Stimulated activated naive CD4-positive, alpha-beta T cell treated with Interleukin-2 at 50 U/mL for 16 hours (primary cell): ENCODE data around the gene CRIP3.
"Not testable (repeated sequence)": the region's sequence is repeated elsewhere in the genome, so short reads cannot be mapped to it uniquely, and the experiment has no call there.

ENCODE experiments used
- DNase-seq: peaks from one replicate; lab custom pipeline; 2025; lab: John Stamatoyannopoulos, UW

CRIP3 gene

GRCh38 chr6:43306086-43306485 is 2.5 kb downstream of the CRIP3 start:
- no peak for DNase-seq

- no peak for DNase-seq
Observed at GRCh38 chr6:43304882-43305281, 3.7 kb downstream of the CRIP3 start.

DNA sequence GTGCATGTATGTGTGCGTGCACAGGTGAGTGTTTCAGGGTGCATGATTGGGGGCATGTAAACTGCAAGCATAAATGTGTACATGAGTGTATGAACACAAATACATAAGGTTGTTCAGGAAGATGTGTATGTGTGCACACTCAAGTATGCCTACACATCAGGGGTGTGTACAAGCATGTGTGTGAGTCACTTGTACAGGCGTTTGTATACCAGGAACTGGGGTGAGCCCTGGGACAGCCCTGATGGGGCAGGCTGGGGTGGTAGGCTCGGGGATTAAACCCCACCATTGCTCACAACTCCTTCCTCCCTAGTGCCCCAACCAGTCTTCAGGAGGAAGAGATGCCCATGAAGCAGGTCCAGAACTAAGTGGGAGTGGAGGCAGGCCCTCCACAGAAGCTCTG is 4.3 kb downstream of the CRIP3 start:
- no peak for DNase-seq

DNA sequence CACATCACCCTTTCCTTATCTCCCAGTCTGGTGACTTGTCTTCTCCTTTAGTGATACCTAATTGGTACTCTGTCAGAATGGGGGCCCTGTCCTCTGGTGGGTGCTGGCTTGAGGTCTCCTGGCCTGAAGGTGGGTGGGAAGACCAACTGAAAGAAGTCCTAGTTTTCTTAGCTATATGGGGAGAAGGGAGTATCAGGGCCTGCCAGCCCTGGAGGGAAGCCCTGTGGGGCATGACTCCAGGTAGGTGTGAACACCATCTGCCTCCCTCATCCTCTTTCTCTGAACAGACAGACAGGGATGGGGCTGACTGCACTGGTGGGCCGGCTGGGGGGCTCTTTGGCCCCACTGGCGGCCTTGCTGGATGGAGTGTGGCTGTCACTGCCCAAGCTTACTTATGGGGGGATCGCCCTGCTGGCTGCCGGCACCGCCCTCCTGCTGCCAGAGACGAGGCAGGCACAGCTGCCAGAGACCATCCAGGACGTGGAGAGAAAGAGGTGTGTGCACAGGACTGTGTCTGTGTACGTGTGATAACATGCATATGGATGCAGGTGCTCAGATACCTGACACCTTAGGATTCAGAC is 4.8 kb downstream of the CRIP3 start:
- no peak for DNase-seq

GRCh38 chr6:43303006-43303405 is 5.6 kb downstream of the CRIP3 start:
- not testable (repeated sequence) for DNase-seq

DNA sequence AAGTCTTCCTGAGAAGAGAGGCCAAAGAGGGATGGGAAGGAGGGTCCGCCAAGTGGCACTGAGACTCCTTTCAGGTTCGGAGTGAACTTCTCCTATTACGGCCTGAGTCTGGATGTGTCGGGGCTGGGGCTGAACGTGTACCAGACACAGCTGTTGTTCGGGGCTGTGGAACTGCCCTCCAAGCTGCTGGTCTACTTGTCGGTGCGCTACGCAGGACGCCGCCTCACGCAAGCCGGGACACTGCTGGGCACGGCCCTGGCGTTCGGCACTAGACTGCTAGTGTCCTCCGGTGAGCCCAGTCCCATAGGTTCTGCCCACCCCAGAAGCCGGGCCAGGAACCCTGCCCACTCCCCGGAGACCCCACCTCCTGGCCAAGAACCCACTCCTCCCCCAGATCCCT is 6.5 kb downstream of the CRIP3 start:
- no peak for DNase-seq

DNA sequence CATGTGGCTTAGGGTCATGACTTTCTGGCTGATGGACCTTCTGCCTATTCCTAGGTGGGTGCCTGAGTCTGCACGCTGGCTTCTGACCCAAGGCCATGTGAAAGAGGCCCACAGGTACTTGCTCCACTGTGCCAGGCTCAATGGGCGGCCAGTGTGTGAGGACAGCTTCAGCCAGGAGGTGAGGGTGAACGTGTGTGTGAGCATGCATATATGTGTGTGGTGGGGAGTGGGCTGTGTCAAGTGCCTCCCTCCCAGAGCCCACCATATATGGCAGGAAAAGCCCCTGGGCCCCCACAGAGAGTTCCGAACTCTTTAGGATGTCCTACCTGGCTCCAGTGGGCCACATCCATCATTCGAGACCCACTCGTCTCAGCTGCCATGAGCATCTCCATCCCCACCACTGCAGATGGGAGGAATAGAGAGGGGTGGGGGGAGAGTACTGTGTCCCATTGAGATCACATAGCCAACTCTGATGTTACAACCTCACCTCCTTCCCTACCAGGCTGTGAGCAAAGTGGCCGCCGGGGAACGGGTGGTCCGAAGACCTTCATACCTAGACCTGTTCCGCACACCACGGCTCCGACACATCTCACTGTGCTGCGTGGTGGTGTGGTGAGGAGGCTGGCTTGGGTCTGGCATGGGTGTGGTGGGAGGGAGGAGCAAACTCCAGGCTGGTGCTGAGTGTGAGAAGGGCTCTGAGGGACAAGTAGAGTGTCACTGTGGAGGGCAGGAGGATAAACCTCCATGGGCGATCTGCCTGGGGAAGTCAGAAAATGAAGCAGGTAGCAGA is 7.3 kb downstream of the CRIP3 start:
- DNase-seq = no peak

- no peak for DNase-seq
Observed at GRCh38 chr6:43299338-43300293, 9.0 kb downstream of the CRIP3 start.

GRCh38 chr6:43298565-43299337 is 9.9 kb downstream of the CRIP3 start:
- no peak for DNase-seq

GRCh38 chr6:43297644-43298564 is 10.7 kb downstream of the CRIP3 start, which contains the start of gene SLC22A7:
TSS of gene SLC22A7 (plus strand) at chr6:43298260. CDS start at chr6:43298359, 99 bp downstream.
- no peak for DNase-seq

DNA sequence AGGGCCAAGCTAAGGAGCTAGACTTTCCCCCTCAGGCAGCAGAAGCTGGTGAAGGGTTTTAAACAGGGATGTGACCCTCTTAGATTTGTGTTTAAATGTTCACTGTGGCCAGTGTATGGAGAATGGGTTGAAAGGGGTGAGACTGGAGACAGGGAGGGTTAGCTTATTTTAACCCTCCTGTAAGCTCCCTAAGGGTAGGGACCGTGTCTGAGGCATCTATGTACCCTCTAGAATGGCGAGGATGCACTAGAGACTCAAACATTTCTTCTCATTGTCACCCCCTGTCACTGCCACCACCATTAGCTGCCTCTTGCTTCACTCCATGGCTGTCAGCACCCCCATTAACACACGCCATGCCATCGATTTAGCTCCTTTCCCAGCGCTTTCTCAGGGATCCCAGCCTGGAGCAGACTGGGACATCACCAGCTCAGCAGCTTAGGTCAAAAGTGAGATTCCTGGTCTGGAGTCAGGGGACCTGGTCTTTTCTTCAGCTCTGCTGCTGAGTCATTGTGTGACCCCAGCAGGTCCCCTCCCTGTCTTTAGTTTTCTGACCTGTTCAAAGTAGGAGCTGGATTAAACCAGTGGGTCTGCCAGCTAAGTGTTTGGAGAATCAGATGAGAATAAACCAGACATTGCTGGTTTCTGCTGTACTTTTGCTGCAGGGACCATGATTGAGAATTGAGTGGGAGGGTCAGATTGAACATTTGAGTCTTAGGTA is 11.7 kb downstream of the CRIP3 start:
- DNase-seq = no peak

- no peak for DNase-seq
Observed at GRCh38 chr6:43295456-43295855, 13.2 kb downstream of the CRIP3 start.

GRCh38 chr6:43294536-43294935 is 14.1 kb downstream of the CRIP3 start:
- no peak for DNase-seq

DNA sequence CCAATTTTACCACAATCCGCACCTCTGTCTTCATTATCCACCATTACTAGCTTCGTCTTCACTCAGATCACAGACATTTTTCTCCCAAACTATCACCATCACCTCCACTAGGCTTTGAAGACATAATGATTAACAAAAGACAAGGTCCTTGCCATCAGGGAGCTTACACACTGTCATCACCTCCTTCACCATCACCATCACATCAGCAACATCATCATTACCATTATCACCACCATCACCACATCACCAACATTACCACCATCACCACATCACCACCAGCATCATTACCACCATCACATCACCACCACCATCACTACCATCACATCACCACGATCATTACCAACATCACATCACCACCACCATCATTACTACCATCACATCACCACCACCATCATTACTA is 14.9 kb downstream of the CRIP3 start:
- DNase-seq = no peak

GRCh38 chr6:43292763-43293318 is 15.8 kb downstream of the CRIP3 start:
- DNase-seq = no peak

DNA sequence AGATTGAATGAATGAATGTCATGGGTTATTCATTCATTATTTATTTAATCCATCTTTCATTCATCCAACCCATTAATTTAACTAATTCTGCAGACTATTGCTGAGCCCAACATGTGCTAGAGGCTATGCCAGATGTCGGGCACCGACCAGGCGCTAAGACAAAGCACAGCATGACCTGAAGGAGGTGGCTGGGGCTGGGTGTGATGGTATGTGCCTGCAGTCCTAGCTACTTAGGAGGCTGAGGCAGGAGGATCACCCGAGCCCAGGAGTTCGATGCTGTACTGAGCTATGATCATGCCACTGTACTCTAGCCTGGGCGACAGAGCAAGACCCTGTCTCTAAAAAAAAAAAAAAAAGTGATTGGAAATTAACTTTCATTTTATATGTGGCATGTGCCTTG is 16.3 kb downstream of the CRIP3 start:
- DNase-seq = no peak

- no peak for DNase-seq
Observed at GRCh38 chr6:43291708-43292107, 16.9 kb downstream of the CRIP3 start.

DNA sequence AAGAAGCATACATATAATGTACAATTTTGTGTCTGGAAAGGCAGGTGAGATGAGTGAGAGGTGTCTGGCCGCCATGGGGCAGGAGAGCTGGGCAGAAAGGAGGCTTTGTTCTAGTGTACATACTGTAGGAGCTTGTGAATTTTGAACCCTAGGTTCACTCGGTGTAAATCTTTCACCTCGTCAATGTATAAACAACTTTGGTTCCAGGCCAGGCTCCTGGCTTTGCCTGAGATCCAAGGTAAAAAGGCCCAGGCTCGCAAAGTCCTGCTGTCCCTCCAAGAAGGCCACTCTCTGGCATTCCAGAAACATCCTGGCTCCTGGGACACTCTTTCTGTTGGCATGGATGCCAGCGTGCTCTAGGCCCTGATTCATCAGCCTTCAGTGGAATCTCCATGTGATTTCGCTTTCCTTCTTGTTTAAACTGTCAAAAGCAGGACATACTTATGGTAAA is 17.7 kb downstream of the CRIP3 start:
- no peak for DNase-seq

- DNase-seq = no peak
Observed at GRCh38 chr6:43290339-43290904, 18.2 kb downstream of the CRIP3 start.
